Stimulated activated CD8-positive, alpha-beta memory T cell treated with anti-CD3 and anti-CD28 coated beads, Interleukin-7, amount 100 ng/mL, for 24 hours (primary cell): ENCODE measurements around the gene CUL2.
"Not testable (repeated sequence)": the region's sequence is repeated elsewhere in the genome, so short reads cannot be mapped to it uniquely, and the experiment has no call there.

ENCODE experiments used
- DNase-seq: peaks from one replicate; pipeline ENCODE4 v3.0.0-alpha.2; 2020; ENCODE audit warnings: low read depth

Gene CUL2

GRCh38 chr10:35079763-35080162 lies 10.4 kb downstream of the CUL2 start:
- DNase-seq = no peak

- DNase-seq = no peak
Measured at GRCh38 chr10:35079265-35079664, 10.9 kb downstream of the CUL2 start.

GRCh38 chr10:35075228-35075627 lies 14.9 kb downstream of the CUL2 start:
- no peak for DNase-seq

- DNase-seq = no peak
Measured at GRCh38 chr10:35074266-35074665, 15.9 kb downstream of the CUL2 start.

GRCh38 chr10:35070521-35070920 lies 19.6 kb downstream of the CUL2 start:
- DNase-seq = no peak

GRCh38 chr10:35063837-35064454 lies 26.2 kb downstream of the CUL2 start:
- no peak for DNase-seq

- DNase-seq = no peak
Measured at GRCh38 chr10:35059481-35059880, 30.7 kb downstream of the CUL2 start.

- no peak for DNase-seq
Measured at GRCh38 chr10:35058686-35059085, 31.5 kb downstream of the CUL2 start.

GRCh38 chr10:35058134-35058533 lies 32.0 kb downstream of the CUL2 start:
- no peak for DNase-seq

- no peak for DNase-seq
Measured at GRCh38 chr10:35056686-35057085, 33.5 kb downstream of the CUL2 start.

- DNase-seq = no peak
Measured at GRCh38 chr10:35056133-35056532, 34.0 kb downstream of the CUL2 start.

- no peak for DNase-seq
Measured at GRCh38 chr10:35050568-35050967, 39.6 kb downstream of the CUL2 start.

GRCh38 chr10:35046074-35046473 lies 44.1 kb downstream of the CUL2 start:
- no peak for DNase-seq

- DNase-seq = not testable (repeated sequence)
Measured at GRCh38 chr10:35045275-35045674, 44.9 kb downstream of the CUL2 start.

GRCh38 chr10:35043796-35044344 lies 46.3 kb downstream of the CUL2 start:
- no peak for DNase-seq

GRCh38 chr10:35042783-35043182 lies 47.4 kb downstream of the CUL2 start:
- no peak for DNase-seq

GRCh38 chr10:35041502-35041879 lies 48.6 kb downstream of the CUL2 start:
- no peak for DNase-seq

- DNase-seq = no peak
Measured at GRCh38 chr10:35040760-35041501, 49.2 kb downstream of the CUL2 start.

- no peak for DNase-seq
Measured at GRCh38 chr10:35037104-35037503, 53.0 kb downstream of the CUL2 start.

- DNase-seq = no peak
Measured at GRCh38 chr10:35035606-35036005, 54.5 kb downstream of the CUL2 start.

GRCh38 chr10:35027567-35027966 lies 62.6 kb downstream of the CUL2 start:
- DNase-seq = no peak

- DNase-seq = no peak
Measured at GRCh38 chr10:35025916-35026315, 64.2 kb downstream of the CUL2 start.

GRCh38 chr10:35020481-35020880 lies 69.7 kb downstream of the CUL2 start:
- DNase-seq = no peak
